Esophagus (tissue), 2 donors: ENCODE measurements around the gene PRKCD. TPM values are rescaled to one million over a fixed set of nuclear protein-coding genes. Genes with fewer than 3 reads are reported as not detected.

ENCODE experiments used
- H3K27ac ChIP-seq, 2 donors: one replicate each; pipeline ENCODE4 v1.5.1; 2013; ENCODE audit warnings: low read depth in 2 of 2, mild to moderate bottlenecking in 2 of 2, inconsistent platforms in 1 of 2, low read length in 1 of 2, moderate library complexity in 1 of 2
- H3K27me3 ChIP-seq, 2 donors: one replicate each; pipeline ENCODE4 v1.6.1; 2013; ENCODE audit warnings: low read length in 2 of 2, control low read depth in 1 of 2, mild to moderate bottlenecking in 1 of 2; ENCODE audit not compliant: insufficient read depth in 2 of 2, control insufficient read depth in 1 of 2
- H3K36me3 ChIP-seq, 2 donors: one replicate each; pipeline ENCODE4 v1.6.1; 2013; ENCODE audit warnings: low read length in 1 of 2; ENCODE audit not compliant: control insufficient read depth in 2 of 2, insufficient read depth in 2 of 2
- H3K4me1 ChIP-seq, 2 donors: one replicate each; pipeline ENCODE4 v1.6.1; 2013; ENCODE audit warnings: low read length in 1 of 2; ENCODE audit not compliant: control insufficient read depth in 2 of 2, insufficient read depth in 2 of 2
- H3K4me3 ChIP-seq, 2 donors: one replicate each; pipeline ENCODE4 v1.5.1; 2013; ENCODE audit warnings: low read length in 2 of 2, mild to moderate bottlenecking in 2 of 2, low read depth in 1 of 2, moderate library complexity in 1 of 2
- H3K9me3 ChIP-seq, 2 donors: one replicate each; pipeline ENCODE4 v1.6.1; 2013; ENCODE audit warnings: mild to moderate bottlenecking in 2 of 2, low read depth in 1 of 2, low read length in 1 of 2, moderate library complexity in 1 of 2; ENCODE audit not compliant: control insufficient read depth in 2 of 2, insufficient read depth in 1 of 2
- WGBS, 2 donors: extraction: QIAGEN DNeasy Blood & Tissue Kit; methylation state at CpG; one replicate each; pipeline ENCODE4 v1.1.7; 2013; 5-methylcytosine and 5-hydroxymethylcytosine counted together
- polyA plus RNA-seq, 2 donors: library from polyadenylated mRNA; stranded (reverse); fragments of 200-250 nt; gene quantifications; one replicate each; pipeline ENCODE4 v1.2.3, GENCODE V29; 2013
- donor health status: healthy with polysubstance abuse.
- donor health status: Bipolar disorder and iron deficiency.

PRKCD gene
- polyA plus RNA-seq, 2 donors = 19.8 to 22.2 TPM

DNA sequence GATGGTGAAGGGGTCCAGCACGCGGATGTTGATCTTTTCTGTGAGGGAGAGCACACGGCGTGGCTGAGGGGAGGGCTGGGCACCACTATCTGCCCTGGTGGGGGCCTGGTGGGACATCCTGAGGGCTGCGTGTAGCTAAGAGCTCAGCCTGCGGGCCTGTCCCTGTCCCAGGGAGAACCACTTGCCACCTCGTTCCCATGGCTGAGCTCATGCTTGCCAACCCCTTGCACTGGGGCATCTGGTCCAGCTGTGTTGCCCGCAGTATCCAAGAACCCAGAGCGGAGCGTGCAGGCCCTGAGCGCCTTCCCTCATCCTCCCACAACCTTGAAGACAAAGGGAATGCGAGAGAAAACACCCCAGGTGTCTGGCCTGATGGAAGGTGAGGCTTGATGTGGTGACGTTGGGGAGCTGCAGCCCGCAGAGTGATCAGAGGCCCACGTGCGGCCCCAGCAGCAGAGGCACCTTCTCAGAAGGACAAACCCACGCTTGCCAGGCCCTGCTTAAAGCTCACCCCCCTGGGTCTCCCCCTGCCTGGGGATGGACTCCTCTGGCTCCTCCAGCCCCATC is 65.9 kb downstream of the PRKCD start:
- Histone ChIP-seq H3K4me1 (no peaks in the 10 kb centered on the region), H3K4me3 (no peak overlapping the region), H3K27me3 (no peaks in the 10 kb centered on the region), H3K36me3 (peaks cover 36 to 85% of the 10 kb centered on the region in 2 donors), H3K27ac (no peak overlapping the region), H3K9me3 (no peaks in the 10 kb centered on the region)
- 91 to 93% methylated on average over 17 of the region's 17 CpGs for WGBS, 2 donors

DNA sequence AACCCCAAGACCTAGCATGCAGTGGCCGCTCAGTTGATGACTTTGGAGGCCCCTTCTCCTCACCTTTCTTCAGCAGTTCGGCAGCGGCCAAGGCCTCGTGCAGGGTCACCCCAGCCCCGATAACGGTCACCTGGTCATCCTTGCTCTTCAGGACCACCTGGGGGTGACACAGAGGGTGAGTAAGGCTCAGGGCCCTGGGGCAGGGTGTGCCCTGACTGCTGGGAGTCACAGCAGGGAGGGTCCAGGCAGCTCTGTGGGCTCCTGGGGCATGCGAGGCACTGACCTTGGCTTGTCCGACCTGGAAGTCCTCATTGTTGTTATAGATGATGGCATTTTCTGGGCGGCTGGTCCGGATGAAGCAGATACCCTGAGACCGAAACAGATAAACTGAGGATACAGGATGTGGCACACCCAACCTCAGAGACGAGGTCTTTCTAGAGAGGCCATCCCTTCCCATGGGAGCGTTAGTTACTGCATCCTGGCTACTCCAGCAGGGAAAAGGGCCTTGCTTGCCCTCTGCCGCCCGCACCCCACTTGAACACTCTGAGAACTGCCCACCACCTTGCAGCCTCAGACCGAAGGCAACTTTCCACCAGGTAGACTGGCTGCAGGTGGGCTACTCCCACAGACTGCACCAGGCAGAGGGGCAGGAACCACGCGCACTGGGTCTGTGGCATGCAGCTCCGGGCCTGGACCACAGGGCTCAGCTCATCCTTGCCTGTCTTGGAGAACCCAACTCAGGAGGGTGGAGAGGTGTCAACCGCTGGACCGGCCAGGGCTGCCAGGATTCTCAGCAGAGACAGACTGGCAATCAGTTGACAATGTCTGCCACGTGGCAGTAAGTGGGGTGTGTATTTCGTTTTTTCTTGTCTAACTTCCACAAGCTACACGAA is 67.2 kb downstream of the PRKCD start:
- Histone ChIP-seq H3K27me3 (no peaks in the 10 kb centered on the region), H3K4me3 (no peak overlapping the region), H3K27ac (no peak overlapping the region), H3K9me3 (no peaks in the 10 kb centered on the region), H3K36me3 (peaks cover 41 to 94% of the 10 kb centered on the region in 2 donors), H3K4me1 (no peaks in the 10 kb centered on the region)
- WGBS, 2 donors = 86 to 87% methylated on average over 24 of the region's 24 CpGs

DNA sequence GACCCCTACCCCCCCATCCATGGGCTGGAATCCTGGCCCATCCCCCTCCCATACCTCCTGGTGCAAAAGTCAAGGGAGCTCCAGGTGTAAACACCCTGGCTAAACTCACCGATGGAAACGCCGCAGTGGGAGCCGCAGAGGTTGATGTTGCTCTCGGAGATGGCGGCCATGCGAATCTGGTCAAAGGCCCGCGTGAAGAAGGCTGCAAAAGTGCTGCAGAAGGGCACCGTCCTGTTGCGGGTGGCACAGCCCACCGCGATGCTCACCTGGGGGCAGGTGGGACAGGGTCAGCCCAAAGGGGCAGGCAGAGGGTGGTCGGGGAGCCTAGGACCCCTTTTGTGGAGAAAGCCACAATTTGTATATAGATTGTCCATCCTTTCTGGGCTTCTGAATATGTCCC is 68.2 kb downstream of the PRKCD start:
- H3K27ac ChIP-seq = no peak overlapping the region
- no peaks in the 10 kb centered on the region for H3K9me3 ChIP-seq
- H3K4me1 ChIP-seq = no peaks in the 10 kb centered on the region
- H3K4me3 ChIP-seq = no peak overlapping the region
- peaks cover 42 to 91% of the 10 kb centered on the region in 2 donors for H3K36me3 ChIP-seq
- H3K27me3 ChIP-seq = no peaks in the 10 kb centered on the region
- 96 to 98% methylated on average over 14 of the region's 14 CpGs for WGBS, 2 donors

DNA sequence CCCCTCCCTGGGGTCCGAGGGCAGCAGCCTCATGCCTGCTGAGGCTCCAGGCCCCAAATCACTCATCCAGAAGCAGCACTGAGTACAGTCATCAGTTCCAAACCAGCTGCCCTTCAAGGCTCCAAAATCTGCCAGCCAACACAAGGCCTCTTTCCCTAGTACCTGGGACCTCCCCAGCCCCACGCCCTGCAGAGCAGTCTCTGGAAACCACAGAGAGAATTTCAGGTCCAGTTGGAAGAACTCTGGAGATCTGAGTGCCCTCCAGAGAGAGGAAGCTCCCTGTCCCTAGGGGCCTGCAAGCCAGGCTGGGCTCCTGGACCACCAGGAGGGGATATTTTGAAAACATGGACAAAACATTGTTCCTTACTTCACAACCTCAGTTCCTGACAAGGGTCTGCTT is 68.6 kb downstream of the PRKCD start:
- Histone ChIP-seq H3K9me3 (no peaks in the 10 kb centered on the region), H3K4me3 (no peak overlapping the region), H3K27me3 (no peaks in the 10 kb centered on the region), H3K27ac (no peak overlapping the region), H3K36me3 (peaks cover 44 to 91% of the 10 kb centered on the region in 2 donors), H3K4me1 (peaks cover 0 to under 1% of the 10 kb centered on the region in 2 donors)
- 97 to 100% methylated on average over 2 of the region's 2 CpGs for WGBS, 2 donors

DNA sequence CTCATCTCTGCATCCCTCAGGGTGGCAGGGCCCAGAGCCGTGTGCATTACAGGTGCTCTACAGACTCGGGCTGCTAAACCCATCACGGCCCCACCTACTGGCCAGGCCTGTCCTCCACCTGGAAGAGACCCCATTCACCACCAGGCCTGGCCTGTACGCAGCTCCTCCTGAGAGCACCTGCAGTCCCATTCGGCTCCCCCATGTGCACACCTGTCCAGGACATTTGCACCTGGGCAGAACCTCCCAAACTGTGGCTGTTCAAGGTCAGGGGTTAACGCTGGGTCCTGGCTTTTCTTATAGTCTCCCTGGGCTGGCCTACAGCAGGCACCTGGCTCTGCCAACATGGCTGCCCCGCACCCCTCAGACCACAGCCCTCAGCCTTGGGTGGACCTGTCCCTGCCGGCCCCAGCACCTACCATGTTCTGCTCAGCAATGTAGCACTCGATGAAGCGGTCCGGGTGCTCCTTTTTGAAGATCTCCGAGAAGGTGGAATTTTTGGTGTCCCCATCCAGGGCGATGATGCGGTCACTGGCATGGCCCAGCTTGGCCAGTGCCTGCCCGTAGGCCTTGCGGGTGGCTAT is 69.1 kb downstream of the PRKCD start:
- WGBS, 2 donors = 84 to 88% methylated on average over 16 of the region's 16 CpGs
- Histone ChIP-seq H3K36me3 (peaks cover 47 to 91% of the 10 kb centered on the region in 2 donors), H3K9me3 (no peaks in the 10 kb centered on the region), H3K4me3 (no peak overlapping the region), H3K27ac (no peak overlapping the region), H3K4me1 (peaks cover 0 to 2% of the 10 kb centered on the region in 2 donors), H3K27me3 (no peaks in the 10 kb centered on the region)

DNA sequence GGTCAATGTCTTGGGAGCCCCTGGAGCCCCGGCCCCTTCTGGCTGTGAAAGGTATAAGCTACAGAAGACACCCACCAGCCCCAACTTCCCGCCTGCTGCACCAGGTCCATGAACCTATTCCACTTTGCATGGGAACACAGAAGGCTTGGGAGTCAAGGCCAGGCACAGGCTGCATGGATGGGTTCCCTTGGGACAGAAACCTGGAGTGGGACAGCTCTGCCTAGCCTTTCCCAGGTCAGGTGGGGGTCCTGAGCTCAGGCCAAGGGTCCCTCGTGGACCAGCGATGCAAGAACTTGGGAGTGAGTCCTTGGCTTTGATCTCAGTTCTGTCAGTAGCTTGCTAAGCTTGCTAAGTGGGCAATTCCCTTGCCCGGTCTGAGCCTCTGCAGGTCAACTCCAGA is 69.8 kb downstream of the PRKCD start:
- 92 to 93% methylated on average over 5 of the region's 5 CpGs for WGBS, 2 donors
- H3K4me3 ChIP-seq = no peak overlapping the region
- no peaks in the 10 kb centered on the region for H3K27me3 ChIP-seq
- H3K4me1 ChIP-seq = peaks cover 0 to 5% of the 10 kb centered on the region in 2 donors
- H3K27ac ChIP-seq = no peak overlapping the region
- H3K9me3 ChIP-seq = no peaks in the 10 kb centered on the region
- H3K36me3 ChIP-seq = peaks cover 47 to 91% of the 10 kb centered on the region in 2 donors

DNA sequence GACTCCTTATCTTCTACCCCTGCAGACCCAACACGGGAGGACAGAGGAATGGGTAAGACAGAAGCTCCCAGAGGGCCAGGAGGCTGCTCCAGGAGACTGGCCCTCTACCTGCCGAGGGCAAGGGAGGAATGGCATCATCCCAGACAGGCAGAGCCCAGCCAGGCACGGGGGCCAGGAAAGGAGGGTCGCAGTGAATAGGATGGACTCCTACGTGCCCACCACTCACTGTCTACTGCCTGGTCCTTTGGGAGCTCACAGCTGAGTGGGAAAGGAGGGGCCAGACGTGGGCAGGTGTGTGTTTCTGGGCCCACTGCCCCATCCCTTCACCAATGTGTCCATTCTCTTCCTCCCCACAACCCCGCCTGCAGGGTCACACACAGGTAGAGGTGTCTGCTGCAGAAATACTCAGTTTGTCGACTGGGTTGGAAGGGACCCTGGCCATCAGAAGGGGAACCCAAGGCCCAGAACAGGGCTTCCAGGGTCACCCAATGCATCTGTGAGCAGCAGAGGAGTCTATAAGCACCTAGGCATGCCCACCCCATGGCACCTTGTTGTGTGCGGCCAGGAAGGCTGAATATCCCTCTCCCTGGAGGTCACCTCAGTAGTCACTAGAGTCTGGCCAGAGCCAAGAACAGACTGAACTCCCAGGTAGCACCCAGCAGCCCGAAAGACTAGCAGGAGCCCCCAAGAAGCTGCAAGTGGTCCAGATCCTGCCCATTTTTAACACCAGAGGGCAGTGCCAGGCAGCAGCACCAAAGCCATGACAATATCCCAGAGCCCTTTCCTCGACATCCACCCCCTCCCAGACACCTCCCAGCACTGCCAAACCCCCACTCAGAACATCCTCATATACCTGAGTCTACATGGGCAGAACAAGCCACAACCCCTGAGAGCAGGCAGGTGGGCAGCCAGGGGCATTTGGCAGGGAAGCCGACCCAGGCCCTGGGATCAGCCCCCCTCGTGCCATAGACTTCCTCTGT is 70.8 kb downstream of the PRKCD start:
- H3K9me3 ChIP-seq = no peaks in the 10 kb centered on the region

DNA sequence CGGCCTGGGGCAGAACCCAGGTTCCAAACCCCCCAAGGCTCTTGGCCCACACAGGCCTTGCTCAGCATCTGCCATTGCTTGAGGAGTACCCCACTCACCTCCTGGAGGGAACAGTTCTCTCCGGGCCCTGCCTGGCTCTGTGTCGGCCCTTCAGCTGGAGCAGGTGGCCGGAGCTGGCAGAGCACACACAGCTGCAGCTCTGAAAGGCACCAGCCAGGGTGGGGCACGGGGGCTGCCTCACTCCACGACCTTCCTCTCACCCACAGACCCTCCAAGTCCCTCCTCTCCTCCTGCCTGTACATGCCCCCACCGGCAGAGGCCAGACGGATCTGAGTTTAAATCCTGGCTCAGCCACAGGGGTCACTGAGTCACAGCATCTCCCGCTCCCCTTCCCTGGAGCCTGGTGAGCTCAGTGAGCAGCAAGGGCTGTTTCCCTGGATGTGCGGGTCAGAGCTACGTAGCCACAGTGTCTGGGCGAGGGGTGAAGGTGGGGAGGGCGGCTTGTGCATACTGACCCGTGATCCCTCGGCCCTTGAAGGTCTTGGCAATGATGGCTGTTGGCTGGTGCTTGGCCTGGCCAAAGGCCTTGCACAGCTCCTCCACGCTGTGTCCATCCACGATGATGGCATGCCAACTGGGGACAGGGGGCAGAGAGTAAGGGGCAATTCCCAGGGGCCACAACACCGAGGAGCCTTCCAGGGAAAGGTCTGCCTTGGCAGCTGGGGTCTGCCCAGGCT is 71.8 kb downstream of the PRKCD start:
- no peaks in the 10 kb centered on the region for H3K27me3 ChIP-seq
- peaks cover 37 to 76% of the 10 kb centered on the region in 2 donors for H3K36me3 ChIP-seq
- 74 to 77% methylated on average over 18 of the region's 18 CpGs for WGBS, 2 donors
- H3K4me1 ChIP-seq = peaks cover 7 to 16% of the 10 kb centered on the region in 2 donors
- H3K27ac ChIP-seq = no peak overlapping the region
- no peak overlapping the region for H3K4me3 ChIP-seq
- H3K9me3 ChIP-seq = no peaks in the 10 kb centered on the region

More for the DNA sequence above, 70.8 kb downstream of the PRKCD start:
- peaks cover 7 to 15% of the 10 kb centered on the region in 2 donors for H3K4me1 ChIP-seq
- no peak overlapping the region for H3K4me3 ChIP-seq
- H3K27ac ChIP-seq = no peak overlapping the region
- peaks cover 43 to 86% of the 10 kb centered on the region in 2 donors for H3K36me3 ChIP-seq
- no peaks in the 10 kb centered on the region for H3K27me3 ChIP-seq
- 88 to 90% methylated on average over 13 of the region's 13 CpGs for WGBS, 2 donors
